ENCODE data around the gene NR3C2.

GRCh38 chr4:148429206-148429605 lies 13.0 kb downstream of the NR3C2 start:
- TF ChIP-seq EP300 (conservative IDR thresholded peaks at IDR 0.05; ENCODE audit: poor library complexity, severe bottlenecking) (no peak), CTCF (IDR thresholded peaks at IDR 0.05; ENCODE audit: poor library complexity, severe bottlenecking) (no peak), TAF1 (IDR thresholded peaks at IDR 0.05; ENCODE audit: low read depth) (no peak)

Measured in neural cell (in vitro differentiated cells).